ENCODE data around the gene CDIPT.
"Not testable (repeated sequence)": the region's sequence is repeated elsewhere in the genome, so short reads cannot be mapped to it uniquely, and the experiment has no call there.

DNA sequence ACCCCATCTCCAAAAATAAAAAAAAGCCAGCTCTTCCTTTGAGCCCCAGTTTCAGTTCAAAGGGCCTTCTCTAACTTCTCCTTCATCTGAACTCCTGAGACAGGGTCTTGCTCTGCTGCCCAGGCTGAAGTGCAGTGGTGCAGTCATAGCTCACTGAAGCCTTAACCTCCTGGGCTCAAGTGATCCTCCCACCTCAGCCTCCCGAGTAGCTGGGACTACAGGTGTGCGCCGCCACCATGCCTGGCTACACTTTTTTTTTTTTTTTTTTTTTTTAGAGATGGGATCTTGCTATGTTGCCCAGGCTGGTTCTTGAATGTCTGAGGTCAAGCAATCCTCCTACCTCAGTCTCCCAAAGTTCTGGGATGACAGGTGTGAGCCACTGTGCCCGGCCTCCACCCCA, 29.8 kb downstream of the CDIPT start:
- not testable (repeated sequence) for TF ChIP-seq FOS (IDR thresholded peaks at IDR 0.05; ENCODE audit: borderline replicate concordance, extremely low read depth, insufficient read length); POLR2A (IDR thresholded peaks at IDR 0.05; ENCODE audit: low read depth, low read length); POLR2AphosphoS5 (IDR thresholded peaks at IDR 0.05; ENCODE audit: low read length); CTCF (IDR thresholded peaks at IDR 0.05 in 2 of 3, conservative IDR thresholded peaks at IDR 0.05 in 1 of 3; ENCODE audit: control insufficient read depth in 2 of 3, extremely low read depth in 1 of 3, insufficient read depth in 1 of 3, low read depth in 3 of 3, low read length in 3 of 3); ZNF622 (IDR thresholded peaks at IDR 0.05)
- TF ChIP-seq, protein P1, sequence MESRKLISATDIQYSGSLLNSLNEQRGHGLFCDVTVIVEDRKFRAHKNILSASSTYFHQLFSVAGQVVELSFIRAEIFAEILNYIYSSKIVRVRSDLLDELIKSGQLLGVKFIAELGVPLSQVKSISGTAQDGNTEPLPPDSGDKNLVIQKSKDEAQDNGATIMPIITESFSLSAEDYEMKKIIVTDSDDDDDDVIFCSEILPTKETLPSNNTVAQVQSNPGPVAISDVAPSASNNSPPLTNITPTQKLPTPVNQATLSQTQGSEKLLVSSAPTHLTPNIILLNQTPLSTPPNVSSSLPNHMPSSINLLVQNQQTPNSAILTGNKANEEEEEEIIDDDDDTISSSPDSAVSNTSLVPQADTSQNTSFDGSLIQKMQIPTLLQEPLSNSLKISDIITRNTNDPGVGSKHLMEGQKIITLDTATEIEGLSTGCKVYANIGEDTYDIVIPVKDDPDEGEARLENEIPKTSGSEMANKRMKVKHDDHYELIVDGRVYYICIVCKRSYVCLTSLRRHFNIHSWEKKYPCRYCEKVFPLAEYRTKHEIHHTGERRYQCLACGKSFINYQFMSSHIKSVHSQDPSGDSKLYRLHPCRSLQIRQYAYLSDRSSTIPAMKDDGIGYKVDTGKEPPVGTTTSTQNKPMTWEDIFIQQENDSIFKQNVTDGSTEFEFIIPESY (IDR thresholded peaks at IDR 0.05), result not testable (repeated sequence)
- TF ChIP-seq, protein P2, sequence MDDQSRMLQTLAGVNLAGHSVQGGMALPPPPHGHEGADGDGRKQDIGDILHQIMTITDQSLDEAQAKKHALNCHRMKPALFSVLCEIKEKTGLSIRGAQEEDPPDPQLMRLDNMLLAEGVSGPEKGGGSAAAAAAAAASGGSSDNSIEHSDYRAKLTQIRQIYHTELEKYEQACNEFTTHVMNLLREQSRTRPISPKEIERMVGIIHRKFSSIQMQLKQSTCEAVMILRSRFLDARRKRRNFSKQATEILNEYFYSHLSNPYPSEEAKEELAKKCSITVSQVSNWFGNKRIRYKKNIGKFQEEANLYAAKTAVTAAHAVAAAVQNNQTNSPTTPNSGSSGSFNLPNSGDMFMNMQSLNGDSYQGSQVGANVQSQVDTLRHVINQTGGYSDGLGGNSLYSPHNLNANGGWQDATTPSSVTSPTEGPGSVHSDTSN (IDR thresholded peaks at IDR 0.05; ENCODE audit: insufficient replicate concordance, low read depth, low read length), result not testable (repeated sequence)
